Activated T-cell treated with anti-CD3 and anti-CD28 coated beads for 24 hours (primary cell): ENCODE measurements around the gene PLPP4.

ENCODE experiments used
- DNase-seq: peaks from one replicate; pipeline ENCODE4 v3.0.0-alpha.2; 2020; ENCODE audit warnings: low read depth

PLPP4 gene

GRCh38 chr10:120517196-120517595, 60.2 kb downstream of the PLPP4 start:
- no peak for DNase-seq

DNA sequence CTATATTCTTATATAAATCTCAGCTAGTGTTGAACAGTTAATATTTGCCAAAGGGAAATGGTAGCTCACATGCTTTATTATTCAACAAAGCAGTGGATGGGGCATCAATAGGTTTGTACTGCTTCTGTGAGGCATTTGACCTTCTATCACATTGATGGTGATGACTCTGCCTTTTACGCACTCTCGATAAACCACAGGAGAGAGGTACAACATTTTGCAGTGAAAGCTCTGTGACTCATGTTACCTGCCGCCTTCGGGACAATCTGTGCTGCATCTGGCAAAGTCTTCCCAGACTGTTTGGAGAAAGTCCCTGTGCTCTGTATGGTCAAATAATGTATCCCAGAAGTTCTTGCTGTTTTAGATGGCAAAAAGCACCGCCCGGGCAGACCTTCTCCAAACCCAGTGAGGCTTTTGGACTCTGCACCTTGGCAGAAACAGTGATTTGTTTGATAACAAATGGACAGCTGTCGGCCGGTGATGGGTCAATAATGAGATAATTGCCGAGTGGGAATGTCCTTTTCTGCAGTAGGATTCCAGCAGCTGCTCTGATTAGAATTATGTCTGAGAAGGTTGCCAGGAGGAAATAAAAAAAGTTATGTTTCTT, 61.0 kb downstream of the PLPP4 start:
- no peak for DNase-seq

DNA sequence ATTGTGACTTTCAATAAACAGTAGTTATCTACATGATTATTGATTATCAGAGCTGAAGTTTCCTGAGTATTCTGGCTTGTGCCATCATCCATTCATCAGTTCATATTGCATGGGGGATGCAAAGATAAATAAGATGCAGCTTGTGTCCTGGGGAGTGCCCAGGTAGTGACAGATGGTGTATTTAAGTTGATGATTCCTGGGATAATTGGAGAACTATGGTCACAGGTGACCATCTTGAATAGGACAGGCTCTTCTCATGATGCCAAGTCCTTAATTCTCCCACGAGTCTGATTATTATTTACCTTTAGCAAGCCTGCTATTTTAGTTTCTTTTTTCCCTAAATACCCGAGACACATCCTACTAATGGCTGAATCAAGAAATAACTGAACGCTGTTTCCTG, 64.9 kb downstream of the PLPP4 start:
- DNase-seq, result no peak

GRCh38 chr10:120527691-120528090, 70.7 kb downstream of the PLPP4 start:
- DNase-seq, result no peak

DNA sequence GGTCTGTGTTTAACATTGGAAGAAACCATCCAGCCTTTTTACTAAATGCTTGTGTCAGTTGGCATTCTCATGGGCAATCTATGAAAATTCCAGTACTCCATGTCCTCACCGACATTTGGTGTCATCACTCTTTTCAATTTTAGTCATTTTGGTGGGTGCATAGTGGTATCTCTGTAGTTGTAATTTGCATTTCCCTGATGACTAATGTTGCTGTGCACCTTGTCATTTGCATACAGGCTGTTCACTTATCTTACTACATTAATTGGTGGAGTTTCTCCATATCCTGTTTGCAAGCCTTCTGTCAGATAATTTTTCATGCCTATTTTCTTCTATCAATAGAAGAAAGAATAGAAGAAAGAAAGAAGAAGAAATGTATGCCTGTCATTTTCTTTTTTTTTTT, 73.7 kb downstream of the PLPP4 start:
- no peak for DNase-seq

DNA sequence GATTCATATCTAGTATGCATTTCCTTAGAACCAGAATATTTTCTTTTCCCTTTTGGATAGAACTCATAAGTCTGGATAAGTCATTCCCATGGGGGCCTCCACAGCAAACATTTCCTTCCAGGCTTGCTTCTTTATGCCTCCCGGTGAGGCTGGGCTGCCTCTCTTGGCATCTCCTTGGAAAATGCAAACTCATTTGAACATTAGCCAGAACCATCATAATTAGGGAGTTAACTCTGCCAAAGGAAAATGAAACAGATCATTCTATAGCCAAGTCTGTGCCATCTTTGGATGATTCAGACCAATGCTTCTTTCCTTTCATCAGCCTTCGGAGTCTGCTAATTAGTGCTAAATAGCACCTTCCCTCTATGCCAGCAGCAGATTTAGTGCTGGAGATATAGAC, 81.1 kb downstream of the PLPP4 start:
- DNase-seq, result no peak

DNA sequence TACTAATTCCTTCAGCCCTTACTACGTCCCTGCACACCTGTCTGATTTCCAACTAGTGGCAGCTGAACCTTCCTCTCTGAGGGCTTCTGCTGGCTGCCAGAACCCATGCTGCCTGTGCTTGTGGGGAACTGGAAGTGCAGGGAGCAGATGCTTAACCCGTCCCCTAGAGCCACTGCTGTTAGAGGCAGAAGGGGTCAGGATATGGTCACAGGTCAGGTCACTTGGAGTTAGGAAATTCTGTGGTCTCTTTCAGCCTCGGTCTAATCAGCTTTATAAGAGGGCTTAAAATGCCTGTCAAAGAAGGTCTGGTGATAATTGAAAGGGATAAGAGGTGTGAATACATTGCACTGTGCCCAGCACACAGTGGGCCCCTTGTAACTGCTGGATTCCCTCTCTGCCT, 82.0 kb downstream of the PLPP4 start:
- DNase-seq, result no peak

DNA sequence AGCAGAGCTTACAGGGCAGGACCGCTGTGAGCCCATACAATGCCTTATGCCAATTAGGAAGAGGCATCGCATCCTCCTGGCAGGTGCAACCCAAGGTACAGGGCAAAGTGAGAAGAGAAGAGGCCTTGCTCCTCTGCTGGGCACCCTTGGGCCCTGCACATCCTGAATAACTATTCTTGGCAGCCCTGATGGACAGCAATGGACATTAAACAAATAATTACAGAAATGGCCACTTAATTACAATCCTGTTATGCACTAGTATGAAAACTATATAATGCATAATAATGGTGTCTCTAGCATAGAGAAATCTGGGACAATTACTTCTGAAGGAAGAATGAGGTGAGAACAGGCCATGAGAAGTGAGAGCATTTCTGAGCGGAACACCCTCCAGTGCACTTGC, 83.5 kb downstream of the PLPP4 start:
- DNase-seq, result no peak

DNA sequence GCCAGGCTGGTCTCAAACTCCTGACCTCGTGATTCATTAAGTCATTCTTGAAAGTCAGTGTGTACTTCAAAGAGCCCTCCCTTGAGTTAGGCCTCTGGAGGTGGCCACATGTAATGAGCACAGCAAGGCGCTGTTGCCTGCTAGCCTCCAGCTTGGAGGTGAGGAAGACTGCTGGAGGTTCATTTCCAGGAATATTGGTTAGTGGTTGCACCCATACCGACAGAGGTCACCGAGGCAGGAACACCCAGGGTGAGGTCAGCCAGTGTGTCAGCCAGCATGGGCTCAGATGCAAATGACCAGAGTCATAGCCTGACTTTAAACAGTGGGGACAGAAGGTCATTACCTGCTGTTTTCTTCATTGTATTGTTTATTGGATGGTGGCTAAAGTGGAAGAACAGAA, 85.0 kb downstream of the PLPP4 start:
- no peak for DNase-seq

- DNase-seq, result no peak
Observed at GRCh38 chr10:120542591-120542990, 85.6 kb downstream of the PLPP4 start.

- DNase-seq, result no peak
Observed at GRCh38 chr10:120543291-120543690, 86.3 kb downstream of the PLPP4 start.

- no peak for DNase-seq
Observed at GRCh38 chr10:120548210-120548609, 91.2 kb downstream of the PLPP4 start.

DNA sequence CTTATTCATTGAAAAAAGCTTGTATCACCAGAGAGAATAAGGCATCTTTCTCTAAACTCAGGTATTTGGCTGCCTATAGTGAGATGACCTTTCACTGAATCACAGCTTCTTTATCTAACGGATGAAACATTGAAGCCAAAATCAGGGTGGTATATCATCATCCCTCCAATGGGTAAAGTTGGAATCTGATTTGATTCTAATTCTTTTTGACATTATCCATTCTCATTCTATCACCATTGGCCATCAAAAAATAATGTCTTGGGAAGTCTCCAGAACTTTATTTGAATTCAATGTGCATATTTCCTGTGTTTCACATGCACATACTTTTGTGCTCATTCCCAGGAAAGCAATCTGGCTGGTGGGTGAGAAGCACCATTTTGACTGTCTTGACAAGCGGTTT, 95.2 kb downstream of the PLPP4 start:
- no peak for DNase-seq

- DNase-seq, result no peak
Observed at GRCh38 chr10:120553911-120554310, 96.9 kb downstream of the PLPP4 start.

DNA sequence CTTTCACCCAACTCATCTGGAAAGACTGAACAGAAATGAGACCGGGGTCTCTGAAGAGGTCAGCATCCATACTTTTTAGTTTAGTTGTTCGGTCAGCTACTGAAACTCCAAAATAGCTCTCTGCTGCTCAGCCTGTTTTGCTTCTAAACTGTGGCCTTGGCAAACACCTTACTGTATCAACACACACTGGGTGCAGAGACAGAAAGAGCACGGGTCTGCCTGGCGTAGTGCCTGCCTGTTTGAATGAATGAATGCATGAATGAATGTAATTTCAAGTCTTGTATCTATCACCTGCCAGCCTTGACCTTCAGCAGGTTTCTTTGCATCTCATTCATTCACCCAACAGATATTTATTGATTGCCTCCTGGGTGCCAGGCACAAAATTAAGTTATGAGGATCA, 98.4 kb downstream of the PLPP4 start:
- no peak for DNase-seq

GRCh38 chr10:120555842-120556532, 99.0 kb downstream of the PLPP4 start:
- no peak for DNase-seq

GRCh38 chr10:120557311-120557710, 100.3 kb downstream of the PLPP4 start:
- DNase-seq, result no peak

- no peak for DNase-seq
Observed at GRCh38 chr10:120559800-120560199, 102.8 kb downstream of the PLPP4 start.

GRCh38 chr10:120562956-120563355, 105.9 kb downstream of the PLPP4 start:
- no peak for DNase-seq

DNA sequence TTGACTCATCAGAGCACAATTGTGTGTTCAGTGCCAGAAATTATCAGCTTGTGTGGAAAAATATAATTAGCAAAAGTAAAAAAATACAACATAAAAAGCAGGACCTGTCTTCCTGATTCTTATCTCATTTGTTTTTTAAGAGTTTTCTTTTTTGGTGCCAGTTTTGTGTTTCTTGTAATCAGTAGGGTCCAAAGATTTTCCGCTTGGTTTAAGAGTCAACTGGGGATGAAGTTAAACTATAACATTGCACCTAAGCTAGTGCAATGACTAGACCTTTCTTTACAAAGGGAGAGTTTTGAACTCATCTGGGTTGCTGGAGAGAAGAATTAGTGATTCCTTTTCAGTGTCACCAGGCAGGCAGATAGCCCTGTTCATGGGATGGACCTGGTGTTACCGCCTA, 113.4 kb downstream of the PLPP4 start:
- DNase-seq, result no peak

GRCh38 chr10:120571266-120571665, 114.2 kb downstream of the PLPP4 start:
- no peak for DNase-seq

GRCh38 chr10:120572307-120572706, 115.3 kb downstream of the PLPP4 start:
- no peak for DNase-seq

DNA sequence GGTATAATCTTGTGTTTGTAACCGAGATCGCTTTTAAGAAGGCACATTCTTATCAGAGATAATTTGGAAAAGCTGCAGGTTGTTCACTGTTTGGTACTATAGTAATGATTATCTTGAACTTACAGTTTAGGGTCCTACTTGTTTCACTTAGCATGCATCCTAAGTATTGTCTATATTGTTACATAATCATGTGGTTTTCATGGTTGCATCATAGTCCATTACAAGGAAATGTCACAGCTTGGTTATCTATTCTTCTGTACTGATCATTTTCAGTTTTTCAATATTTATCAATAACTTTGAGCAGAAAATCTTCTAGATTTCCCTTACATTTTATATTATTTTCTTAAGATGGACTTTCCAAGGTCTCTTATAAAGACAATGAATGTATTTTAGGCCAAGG, 116.3 kb downstream of the PLPP4 start:
- DNase-seq, result no peak

- no peak for DNase-seq
Observed at GRCh38 chr10:120574981-120575380, 118.0 kb downstream of the PLPP4 start.
